Measurements from ENCODE around the gene GALNT13.
"Not testable (repeated sequence)": the region's sequence is repeated elsewhere in the genome, so short reads cannot be mapped to it uniquely, and the experiment has no call there.

GALNT13 gene

DNA sequence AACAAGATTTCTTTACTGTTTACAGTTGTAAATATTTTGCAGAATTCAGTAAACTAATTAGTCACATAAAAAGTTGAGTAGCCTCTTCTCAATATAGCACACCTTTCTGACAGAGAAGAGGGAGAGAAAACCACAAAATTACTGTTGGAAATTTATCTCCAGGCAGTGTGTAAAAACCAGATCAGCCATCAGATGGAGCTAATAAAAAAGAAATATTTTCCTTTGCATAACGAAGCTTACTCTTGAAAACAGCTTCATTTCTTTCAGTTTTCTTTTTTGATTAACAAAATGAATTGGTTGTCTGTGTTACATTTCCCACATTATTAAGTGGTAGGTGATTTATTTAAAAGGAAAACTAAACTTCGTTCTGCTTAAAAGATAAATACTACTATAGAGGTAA, 567.4 kb downstream of the GALNT13 start:
- no peak for DNase-seq

- no peak for DNase-seq
Observed at GRCh38 chr2:154443919-154444318, 572.2 kb downstream of the GALNT13 start.

DNA sequence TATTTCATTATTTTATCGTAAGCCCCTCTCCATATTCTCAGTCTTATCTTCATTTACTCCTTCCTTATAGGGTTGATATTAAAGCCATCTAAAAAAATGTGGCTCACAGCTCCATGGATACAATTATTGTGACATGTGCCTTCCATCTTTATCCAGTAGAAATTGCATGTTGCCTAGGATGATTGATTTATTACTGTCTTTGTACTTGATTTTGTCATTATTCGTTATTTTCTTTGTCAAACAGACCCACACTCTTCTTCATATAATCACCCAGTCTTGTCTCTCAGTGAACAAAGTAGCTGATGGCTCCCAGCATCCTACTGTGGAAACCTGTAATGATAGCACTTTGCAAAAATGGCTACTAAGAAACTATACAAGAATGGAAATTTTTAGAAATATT, 574.6 kb downstream of the GALNT13 start:
- no peak for DNase-seq

DNA sequence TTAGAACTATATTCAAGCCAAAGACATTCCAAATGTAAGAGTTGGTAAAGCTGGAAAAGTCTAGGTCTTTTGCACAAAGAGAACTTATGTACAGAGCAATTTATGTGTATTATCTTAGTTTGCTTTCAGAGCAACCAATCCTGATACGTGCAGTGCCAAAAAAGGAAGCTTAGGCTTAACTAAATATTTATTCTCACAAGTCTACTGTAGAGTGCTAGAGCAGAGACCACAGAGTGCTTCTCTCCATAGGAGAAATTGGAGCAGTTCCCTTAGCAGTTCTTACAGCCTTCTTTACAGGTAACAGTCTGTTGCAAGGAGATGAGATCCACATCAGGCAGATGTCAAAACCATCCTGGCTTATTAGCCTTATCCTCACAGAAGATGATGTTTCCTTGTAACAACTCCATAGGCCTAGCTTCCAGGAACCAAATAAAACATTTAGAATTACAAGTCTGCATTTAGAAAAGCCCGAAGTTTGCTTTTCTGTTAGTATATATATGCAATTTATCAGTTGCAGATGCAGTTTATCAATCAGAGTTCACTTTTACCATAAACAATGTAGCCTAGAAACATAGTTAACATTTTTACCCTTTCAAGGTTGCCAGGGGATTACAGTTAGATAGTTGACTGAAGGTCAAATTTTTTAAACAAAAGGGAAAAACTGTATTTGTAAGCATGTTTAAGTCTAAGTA, 576.2 kb downstream of the GALNT13 start:
- no peak for DNase-seq

- DNase-seq = no peak
Observed at GRCh38 chr2:154449951-154450658, 578.4 kb downstream of the GALNT13 start.

- DNase-seq = no peak
Observed at GRCh38 chr2:154452471-154452870, 580.7 kb downstream of the GALNT13 start.

GRCh38 chr2:154452906-154453493, 581.3 kb downstream of the GALNT13 start:
- DNase-seq = no peak

DNA sequence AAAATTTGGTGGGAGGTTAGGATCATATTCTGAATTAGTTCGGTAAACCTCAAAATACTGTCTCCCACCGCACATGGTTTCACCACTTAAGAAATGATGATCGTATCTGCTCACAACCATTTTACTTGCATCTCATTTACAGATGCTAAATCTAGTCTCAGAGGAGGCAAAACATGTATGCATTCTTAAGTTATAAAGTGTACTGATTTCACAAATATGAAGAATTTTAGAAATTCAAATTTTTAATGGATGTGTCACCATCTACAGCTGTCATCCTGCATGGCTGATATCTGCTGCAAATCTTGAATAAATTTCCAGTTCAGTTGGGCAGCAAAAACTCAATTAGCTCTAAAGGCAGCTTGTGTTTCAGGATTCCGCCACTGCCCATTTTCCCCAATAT, 583.4 kb downstream of the GALNT13 start:
- DNase-seq = no peak

DNA sequence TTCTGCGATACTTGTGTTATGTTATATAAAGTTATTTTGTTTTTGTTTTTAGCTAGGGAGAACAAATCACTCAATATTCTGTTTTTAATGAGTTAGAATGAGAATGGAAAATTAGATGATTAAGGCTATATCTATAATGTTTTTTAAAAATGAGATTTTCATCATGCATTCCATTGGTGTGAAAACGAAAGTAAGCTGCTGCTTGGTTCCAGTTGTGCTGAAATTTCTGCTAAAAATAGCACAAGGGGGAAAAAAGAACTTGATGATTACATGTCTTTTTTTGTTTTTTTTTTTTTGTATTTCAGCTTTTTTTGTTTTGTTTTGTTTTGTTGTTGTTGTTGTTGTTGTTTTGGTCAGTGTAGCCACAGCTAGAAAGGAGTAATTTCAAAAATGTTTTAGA, 584.1 kb downstream of the GALNT13 start:
- no peak for DNase-seq

DNA sequence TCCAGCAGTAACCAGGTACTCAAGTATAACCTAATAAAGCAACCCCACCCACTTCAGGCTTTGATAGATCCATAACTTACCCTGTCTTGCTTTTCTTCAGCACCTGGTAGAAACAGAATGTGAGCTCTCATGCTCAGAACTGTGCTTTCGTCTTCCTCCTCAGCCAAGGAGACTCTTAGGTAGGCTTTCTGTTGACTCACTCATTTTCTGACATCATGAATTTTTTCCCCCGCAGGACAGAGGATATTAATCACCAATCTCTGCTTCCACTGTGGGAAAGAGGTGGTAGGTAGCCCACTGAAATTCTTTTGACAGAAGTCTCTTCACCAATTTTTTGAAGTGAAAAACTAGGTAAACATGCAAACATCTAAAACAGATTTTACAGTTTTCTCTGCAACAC, 585.6 kb downstream of the GALNT13 start:
- no peak for DNase-seq

- no peak for DNase-seq
Observed at GRCh38 chr2:154459286-154459685, 587.6 kb downstream of the GALNT13 start.

DNA sequence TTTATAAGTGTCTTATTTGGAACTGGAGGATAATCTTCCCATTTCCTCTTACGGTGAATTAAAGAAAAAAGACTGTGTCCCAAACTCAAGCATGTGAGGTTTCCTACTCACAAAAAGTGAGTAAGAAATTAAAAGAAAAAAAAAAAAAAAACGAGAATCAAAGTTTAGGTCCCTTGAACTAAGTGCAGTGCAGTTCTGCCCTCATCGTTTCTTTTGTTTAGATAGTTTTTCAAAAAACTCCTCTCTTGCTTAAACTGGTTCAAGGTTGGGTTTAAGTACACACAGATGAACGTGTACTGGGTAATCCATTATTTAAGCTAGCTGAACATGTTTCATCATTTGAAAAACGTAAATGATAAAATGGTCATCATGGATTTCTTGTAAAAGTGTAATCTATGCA, 590.9 kb downstream of the GALNT13 start:
- no peak for DNase-seq

- DNase-seq = no peak
Observed at GRCh38 chr2:154466226-154466625, 594.5 kb downstream of the GALNT13 start.

DNA sequence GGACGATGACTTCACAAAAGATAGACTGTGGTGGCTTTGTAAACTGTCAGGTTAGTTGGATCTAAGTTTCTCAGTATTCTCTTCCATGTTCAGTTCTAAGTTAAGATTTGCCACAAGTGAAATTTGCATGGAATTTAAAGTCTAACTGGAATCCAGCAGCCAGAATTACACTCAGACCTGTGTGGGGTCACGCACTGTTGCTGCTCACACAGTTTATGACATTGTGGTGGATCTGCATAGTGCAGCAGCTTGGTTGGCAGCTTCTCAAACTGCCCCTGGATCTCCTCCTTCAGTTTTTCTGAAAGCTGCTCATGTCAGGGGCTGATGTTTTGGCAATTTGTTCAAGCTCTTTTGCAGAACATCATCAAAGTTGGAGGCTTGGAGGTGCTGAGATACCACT, 598.7 kb downstream of the GALNT13 start:
- no peak for DNase-seq

DNA sequence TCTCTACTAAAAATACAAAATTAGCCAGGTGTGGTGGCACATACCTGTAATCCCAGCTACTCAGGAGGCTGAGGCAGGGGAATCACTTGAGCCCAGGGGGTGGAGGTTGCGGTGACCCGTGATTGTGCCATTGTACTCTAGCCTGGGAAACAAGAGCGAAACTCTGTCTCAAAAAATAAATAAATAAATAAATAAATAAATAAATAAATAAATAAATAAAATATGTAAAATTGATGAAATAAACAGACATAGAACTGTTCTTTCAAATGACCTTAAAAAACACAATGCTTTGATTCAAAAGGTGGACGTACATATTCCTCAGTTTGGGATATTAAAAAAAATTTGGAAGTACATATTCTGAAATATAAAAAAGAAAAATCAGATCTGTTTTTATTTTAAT, 599.8 kb downstream of the GALNT13 start:
- not testable (repeated sequence) for DNase-seq

DNA sequence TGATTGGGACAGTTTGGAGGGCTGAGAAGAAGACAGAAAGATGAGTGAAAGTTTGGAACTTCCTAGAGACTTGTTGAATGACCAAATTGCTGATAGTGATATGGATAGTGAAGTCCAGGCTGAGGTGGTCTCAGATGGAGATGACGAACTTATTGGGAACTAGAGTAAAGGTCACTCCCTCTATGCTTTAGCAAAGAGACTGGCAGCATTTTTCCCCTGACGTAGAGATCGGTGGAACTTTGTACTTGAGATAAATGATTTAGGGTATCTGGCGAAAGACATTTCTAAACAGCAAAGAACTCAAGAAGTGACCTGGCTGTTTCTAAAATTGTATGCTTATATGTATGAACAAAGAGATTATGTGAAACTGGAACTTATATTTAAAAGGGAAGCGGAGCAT, 605.6 kb downstream of the GALNT13 start:
- no peak for DNase-seq

DNA sequence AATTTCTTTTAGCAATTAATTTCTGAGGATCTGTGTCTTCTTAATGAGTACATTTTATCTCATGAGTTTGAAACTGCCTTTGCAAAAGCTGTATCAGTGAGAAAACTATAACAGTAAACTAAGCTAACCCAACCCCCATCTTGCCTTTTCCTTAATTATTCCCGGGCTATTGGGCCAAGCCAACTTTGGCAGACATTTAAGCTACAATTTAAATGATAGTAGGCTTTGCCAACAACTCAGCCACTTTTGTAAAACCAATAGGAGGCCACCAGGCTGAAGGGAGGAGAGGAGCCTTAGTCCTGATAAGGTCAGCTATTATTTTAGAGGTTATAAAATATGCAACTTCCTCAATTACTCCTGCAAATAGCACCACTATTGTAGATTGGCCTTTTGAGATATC, 608.8 kb downstream of the GALNT13 start:
- DNase-seq = no peak

- no peak for DNase-seq
Observed at GRCh38 chr2:154481336-154481735, 609.6 kb downstream of the GALNT13 start.

- no peak for DNase-seq
Observed at GRCh38 chr2:154484338-154485099, 612.8 kb downstream of the GALNT13 start.

GRCh38 chr2:154488801-154489200, 617.1 kb downstream of the GALNT13 start:
- DNase-seq = no peak

DNA sequence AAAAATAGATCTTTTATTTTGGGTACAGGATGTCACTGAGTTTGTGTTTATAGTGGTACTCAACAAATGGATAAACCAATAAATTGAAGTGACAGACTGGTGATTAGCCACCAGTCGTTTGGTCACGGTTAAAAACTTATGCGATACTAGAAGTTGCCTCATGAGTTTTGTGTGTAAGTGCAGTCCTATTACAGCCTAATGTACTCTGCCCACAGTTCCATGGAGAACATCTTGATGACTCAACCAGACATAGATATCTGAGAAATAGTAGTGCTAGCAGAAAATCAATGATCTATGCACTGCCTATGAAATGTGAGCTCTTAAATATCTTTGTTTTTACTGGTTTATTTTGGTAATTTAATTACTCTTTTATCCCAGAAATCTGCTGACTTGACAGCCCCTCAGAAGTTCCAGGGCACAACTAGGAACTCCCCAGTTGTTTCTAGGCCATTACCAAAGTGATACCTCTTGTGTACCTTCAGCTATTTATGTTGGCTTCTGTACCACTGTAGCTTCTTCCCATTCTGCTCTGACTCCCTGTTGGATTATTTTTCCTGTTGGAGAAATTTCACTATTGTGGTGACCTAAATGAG, 617.6 kb downstream of the GALNT13 start:
- DNase-seq = no peak

GRCh38 chr2:154490530-154490929, 618.8 kb downstream of the GALNT13 start:
- no peak for DNase-seq

DNA sequence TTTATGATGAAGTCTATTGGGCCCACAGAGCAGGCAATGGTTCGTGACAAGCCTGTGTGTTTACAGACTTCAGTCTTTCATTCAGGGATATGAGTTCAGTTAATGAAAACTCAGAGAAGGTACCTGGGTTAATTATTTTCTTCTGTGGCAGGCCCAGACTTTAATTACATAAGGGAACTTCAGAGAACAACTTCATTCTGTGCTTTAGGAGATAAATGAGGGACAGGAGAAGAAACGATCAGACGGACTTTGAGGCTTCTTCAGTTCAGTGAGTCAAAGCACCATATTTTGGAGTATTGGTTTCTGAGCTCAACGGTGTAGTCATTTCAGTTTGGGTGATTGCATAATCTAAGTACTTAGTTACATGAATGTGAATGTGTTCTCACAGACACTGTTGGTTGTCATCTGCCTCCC, 623.7 kb downstream of the GALNT13 start:
- DNase-seq = no peak
